Panc1 (cell line): ENCODE results near the gene SSBP3. TPM values are rescaled to one million over a fixed set of nuclear protein-coding genes. Genes with fewer than 3 reads are reported as not detected.

Source experiments
- ATAC-seq: fragments of 200-7000 bp; cut with Tn5 transposase; 2 replicates; pipeline ENCODE4 v1.9.1; 2020; ENCODE audit warnings: mild to moderate bottlenecking, moderate library complexity
- BruUV-seq: library from RNA; stranded (reverse); fragments of 400-500 nt; replicated peaks from 2 replicates; lab custom pipeline; 2021; lab: Mats Ljungman, UMichigan
- CTCF ChIA-PET: fragments of 300-600 bp; sonication (Branson Sonifier 250); formaldehyde crosslinking; loops from one replicate; lab custom pipeline; 2022; ENCODE audit warnings: antibody characterized with exemption; lab: Charles Lee
- POLR2A ChIA-PET: fragments of 300-600 bp; sonication (Branson Sonifier 250); formaldehyde crosslinking; loops from one replicate; lab custom pipeline; 2022; ENCODE audit warnings: antibody characterized with exemption; lab: Charles Lee
- DNase-seq: peaks from one replicate; pipeline ENCODE4 v3.0.0-alpha.2; 2010; ENCODE audit warnings: low read depth, low spot score
- H3K27ac ChIP-seq: 2 replicates; pipeline ENCODE4 v1.5.1; 2011; ENCODE audit warnings: mild to moderate bottlenecking, low read length, inconsistent platforms
- H3K27me3 ChIP-seq: fragments of 200-500 bp; sonication (Bioruptor generic); 2 replicates; pipeline ENCODE4 v1.6.0; 2014; ENCODE audit warnings: low read length, inconsistent platforms; ENCODE audit not compliant: control insufficient read depth, insufficient read depth
- H3K36me3 ChIP-seq: fragments of 200-500 bp; sonication (Bioruptor generic); 2 replicates; pipeline ENCODE4 v1.5.1; 2014; ENCODE audit warnings: inconsistent platforms, mild to moderate bottlenecking, low read length, moderate library complexity; ENCODE audit not compliant: control insufficient read depth, insufficient read depth
- H3K4me1 ChIP-seq: 2 replicates; pipeline ENCODE4 v1.5.1; 2011; ENCODE audit warnings: inconsistent platforms, mild to moderate bottlenecking, low read length, moderate library complexity; ENCODE audit not compliant: control insufficient read depth, insufficient read depth
- H3K4me3 ChIP-seq, 2 experiments: 2 replicates each; pipeline ENCODE4 v1.5.1; 2011 to 2012; ENCODE audit warnings: low read depth in 2 of 2, low read length in 2 of 2, mild to moderate bottlenecking in 2 of 2, inconsistent platforms in 1 of 2, moderate library complexity in 1 of 2
- H3K9me3 ChIP-seq: fragments of 200-500 bp; sonication (Bioruptor generic); 2 replicates; pipeline ENCODE4 v1.5.1; 2014; ENCODE audit warnings: low read depth, mild to moderate bottlenecking, inconsistent platforms, low read length, moderate library complexity; ENCODE audit not compliant: control insufficient read depth, insufficient read depth
- POLR2AphosphoS5 ChIP-seq: IDR thresholded peaks from 2 replicates; pipeline ENCODE4 v1.6.1; 2012; ENCODE audit warnings: mild to moderate bottlenecking, low read depth, low read length, moderate library complexity
- SIN3A ChIP-seq: IDR thresholded peaks from 2 replicates; pipeline ENCODE4 v1.6.1; 2012; ENCODE audit warnings: low read depth, mild to moderate bottlenecking, low read length, moderate library complexity, borderline replicate concordance; ENCODE audit not compliant: insufficient read depth
- TCF7L2 ChIP-seq: IDR thresholded peaks from 2 replicates; pipeline ENCODE4 v1.6.1; 2011; ENCODE audit warnings: mild to moderate bottlenecking, low read depth, low read length, inconsistent platforms
- in situ Hi-C: cut with HindIII; loops from 2 replicates; pipeline ENCODE4 v1.10.0; 2016; ENCODE audit warnings: low sequenced_read_pairs, low pct_unique_long_range_greater_than_20kb
- intact Hi-C: fragments of 100-400 bp; cut with micrococcal nuclease; formaldehyde crosslinking; loops from one replicate; pipeline ENCODE4 v1.10.0; 2022; ENCODE audit not compliant: unreplicated experiment
- total RNA-seq: library from RNA; stranded (reverse); gene quantifications from one replicate; pipeline ENCODE4 v1.2.1, GENCODE V29; 2021; ENCODE audit not compliant: unreplicated experiment
- TF ChIP-seq, protein P1 (sequence below), 2 experiments: IDR thresholded peaks; 2 replicates each; pipeline ENCODE4 v1.6.1; 2011 to 2012; ENCODE audit warnings: low read depth in 2 of 2, control low read depth in 1 of 2, low read length in 1 of 2, mild to moderate bottlenecking in 1 of 2, moderate library complexity in 1 of 2; ENCODE audit not compliant: insufficient read depth in 1 of 2
- TF ChIP-seq, protein P2 (sequence below): fragments of 450-650 bp; IDR thresholded peaks from 2 replicates; pipeline ENCODE4 v1.5.1; 2017; ENCODE audit warnings: mild to moderate bottlenecking

SSBP3 gene
- total RNA-seq, 1 experiment from 2014 or later = 22.5 TPM

DNA sequence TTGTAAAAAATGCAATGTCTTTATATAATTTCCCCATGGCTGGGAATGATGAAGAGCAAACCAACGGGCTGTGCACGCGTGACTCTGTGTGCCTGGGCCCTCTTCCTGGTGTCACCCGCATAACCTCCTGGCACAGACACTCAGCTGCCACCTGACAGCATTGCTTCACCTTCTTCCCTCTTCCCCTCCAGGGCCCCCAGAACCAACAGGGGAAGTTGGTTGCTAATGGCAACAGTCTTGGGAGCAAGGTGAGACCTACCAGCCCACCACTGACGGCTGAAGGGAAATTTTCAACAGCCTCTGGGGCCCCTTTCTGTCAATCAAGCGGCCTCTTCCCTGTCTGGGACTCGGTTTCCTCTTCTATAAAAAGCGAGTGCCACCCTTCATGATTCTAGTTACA is 33.2 kb downstream of the SSBP3 start:
- no peak for ATAC-seq
- ChIA-PET POLR2A (no interaction called here), CTCF (no interaction called here)
- no TSS peak for BruUV-seq
- Histone ChIP-seq H3K9me3 (no peaks in the 10 kb centered on the region), H3K27ac (no peak overlapping the region), H3K4me3 (no peak overlapping the region), H3K4me1 (no peaks in the 10 kb centered on the region), H3K36me3 (no peaks in the 10 kb centered on the region), H3K27me3 (no peaks in the 10 kb centered on the region)
- in situ Hi-C loops (no loop called here), intact Hi-C loops (no loop called here)
- TF ChIP-seq, protein P1, sequence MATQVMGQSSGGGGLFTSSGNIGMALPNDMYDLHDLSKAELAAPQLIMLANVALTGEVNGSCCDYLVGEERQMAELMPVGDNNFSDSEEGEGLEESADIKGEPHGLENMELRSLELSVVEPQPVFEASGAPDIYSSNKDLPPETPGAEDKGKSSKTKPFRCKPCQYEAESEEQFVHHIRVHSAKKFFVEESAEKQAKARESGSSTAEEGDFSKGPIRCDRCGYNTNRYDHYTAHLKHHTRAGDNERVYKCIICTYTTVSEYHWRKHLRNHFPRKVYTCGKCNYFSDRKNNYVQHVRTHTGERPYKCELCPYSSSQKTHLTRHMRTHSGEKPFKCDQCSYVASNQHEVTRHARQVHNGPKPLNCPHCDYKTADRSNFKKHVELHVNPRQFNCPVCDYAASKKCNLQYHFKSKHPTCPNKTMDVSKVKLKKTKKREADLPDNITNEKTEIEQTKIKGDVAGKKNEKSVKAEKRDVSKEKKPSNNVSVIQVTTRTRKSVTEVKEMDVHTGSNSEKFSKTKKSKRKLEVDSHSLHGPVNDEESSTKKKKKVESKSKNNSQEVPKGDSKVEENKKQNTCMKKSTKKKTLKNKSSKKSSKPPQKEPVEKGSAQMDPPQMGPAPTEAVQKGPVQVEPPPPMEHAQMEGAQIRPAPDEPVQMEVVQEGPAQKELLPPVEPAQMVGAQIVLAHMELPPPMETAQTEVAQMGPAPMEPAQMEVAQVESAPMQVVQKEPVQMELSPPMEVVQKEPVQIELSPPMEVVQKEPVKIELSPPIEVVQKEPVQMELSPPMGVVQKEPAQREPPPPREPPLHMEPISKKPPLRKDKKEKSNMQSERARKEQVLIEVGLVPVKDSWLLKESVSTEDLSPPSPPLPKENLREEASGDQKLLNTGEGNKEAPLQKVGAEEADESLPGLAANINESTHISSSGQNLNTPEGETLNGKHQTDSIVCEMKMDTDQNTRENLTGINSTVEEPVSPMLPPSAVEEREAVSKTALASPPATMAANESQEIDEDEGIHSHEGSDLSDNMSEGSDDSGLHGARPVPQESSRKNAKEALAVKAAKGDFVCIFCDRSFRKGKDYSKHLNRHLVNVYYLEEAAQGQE (IDR thresholded peaks at IDR 0.05; ENCODE audit: insufficient read depth in 1 of 2, low read depth in 2 of 2, low read length in 1 of 2) = no peak
- TF ChIP-seq POLR2AphosphoS5 = no peak
- TF ChIP-seq, protein P2, sequence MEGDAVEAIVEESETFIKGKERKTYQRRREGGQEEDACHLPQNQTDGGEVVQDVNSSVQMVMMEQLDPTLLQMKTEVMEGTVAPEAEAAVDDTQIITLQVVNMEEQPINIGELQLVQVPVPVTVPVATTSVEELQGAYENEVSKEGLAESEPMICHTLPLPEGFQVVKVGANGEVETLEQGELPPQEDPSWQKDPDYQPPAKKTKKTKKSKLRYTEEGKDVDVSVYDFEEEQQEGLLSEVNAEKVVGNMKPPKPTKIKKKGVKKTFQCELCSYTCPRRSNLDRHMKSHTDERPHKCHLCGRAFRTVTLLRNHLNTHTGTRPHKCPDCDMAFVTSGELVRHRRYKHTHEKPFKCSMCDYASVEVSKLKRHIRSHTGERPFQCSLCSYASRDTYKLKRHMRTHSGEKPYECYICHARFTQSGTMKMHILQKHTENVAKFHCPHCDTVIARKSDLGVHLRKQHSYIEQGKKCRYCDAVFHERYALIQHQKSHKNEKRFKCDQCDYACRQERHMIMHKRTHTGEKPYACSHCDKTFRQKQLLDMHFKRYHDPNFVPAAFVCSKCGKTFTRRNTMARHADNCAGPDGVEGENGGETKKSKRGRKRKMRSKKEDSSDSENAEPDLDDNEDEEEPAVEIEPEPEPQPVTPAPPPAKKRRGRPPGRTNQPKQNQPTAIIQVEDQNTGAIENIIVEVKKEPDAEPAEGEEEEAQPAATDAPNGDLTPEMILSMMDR = no peak
- TF ChIP-seq SIN3A = no peak
- TF ChIP-seq TCF7L2 = no peak
- DNase-seq = no peak

DNA sequence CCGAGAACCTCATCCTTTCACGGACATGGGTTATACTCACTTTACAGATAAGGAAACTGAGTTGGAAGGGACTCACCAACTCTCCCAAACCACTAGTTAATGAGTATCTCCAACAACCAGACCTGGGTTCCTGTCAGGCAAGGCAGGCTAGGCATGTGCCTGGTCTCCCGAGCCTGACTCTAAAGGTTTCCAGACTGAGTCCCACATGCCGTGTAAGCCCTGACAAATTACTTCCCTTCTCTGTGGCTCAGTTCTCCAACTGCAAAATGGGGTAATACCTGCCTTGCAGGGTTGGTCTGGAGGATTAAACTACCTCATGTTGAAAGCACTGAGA is 34.3 kb downstream of the SSBP3 start:
- POLR2A ChIA-PET = no interaction called here
- TF ChIP-seq, protein P1 (IDR thresholded peaks at IDR 0.05; ENCODE audit: insufficient read depth in 1 of 2, low read depth in 2 of 2, low read length in 1 of 2) = no peak
- TF ChIP-seq SIN3A = no peak
- TF ChIP-seq, protein P2 = no peak
- no peak for TF ChIP-seq POLR2AphosphoS5
- TF ChIP-seq TCF7L2 = no peak
- no peaks in the 10 kb centered on the region for H3K9me3 ChIP-seq
- DNase-seq = no peak
- in situ Hi-C loops = no loop called here
- no TSS peak for BruUV-seq
- intact Hi-C loops = no loop called here
- CTCF ChIA-PET = no interaction called here
- H3K36me3 ChIP-seq = no peaks in the 10 kb centered on the region
- no peaks in the 10 kb centered on the region for H3K27me3 ChIP-seq
- no peak overlapping the region for H3K4me3 ChIP-seq
- ATAC-seq = no peak
- no peak overlapping the region for H3K27ac ChIP-seq
- H3K4me1 ChIP-seq = no peaks in the 10 kb centered on the region
